WTC11 (cell line): ENCODE results near the gene MOGAT1. TPM values are rescaled to one million over a fixed set of nuclear protein-coding genes. Genes with fewer than 3 reads are reported as not detected.

Source experiments
- ATAC-seq: fragments of 200-7000 bp; cut with Tn5 transposase; 2 replicates; pipeline ENCODE4 v1.10.0; 2021; ENCODE audit warnings: mild to moderate bottlenecking, moderate library complexity
- CTCF ChIA-PET: fragments of 300-600 bp; sonication (Branson Sonifier 250); formaldehyde crosslinking; loops from one replicate; lab custom pipeline; 2021; ENCODE audit warnings: antibody characterized with exemption; lab: Charles Lee
- POLR2A ChIA-PET: fragments of 350-600 bp; sonication (Branson Sonifier 250); formaldehyde crosslinking; loops from one replicate; lab custom pipeline; 2021; ENCODE audit warnings: antibody characterized with exemption; lab: Charles Lee
- DNase-seq: peaks from one replicate; pipeline ENCODE4 v3.0.0; 2021; ENCODE audit warnings: low spot score
- H3K27ac Mint-ChIP-seq: 2 replicates; pipeline ENCODE4 v1.8.0; 2021; ENCODE audit warnings: mixed read lengths
- H3K27me3 Mint-ChIP-seq: 2 replicates; pipeline ENCODE4 v1.8.0; 2021; ENCODE audit warnings: low read depth, mild to moderate bottlenecking, moderate library complexity, mixed read lengths
- H3K36me3 Mint-ChIP-seq: 2 replicates; pipeline ENCODE4 v1.8.0; 2021; ENCODE audit warnings: mixed read lengths
- H3K4me1 Mint-ChIP-seq: 2 replicates; pipeline ENCODE4 v1.8.0; 2022; ENCODE audit warnings: mixed read lengths
- H3K4me3 Mint-ChIP-seq: 2 replicates; pipeline ENCODE4 v1.8.0; 2021; ENCODE audit warnings: mild to moderate bottlenecking, moderate library complexity, mixed read lengths
- H3K9me3 Mint-ChIP-seq: 2 replicates; pipeline ENCODE4 v1.8.0; 2021; ENCODE audit warnings: mixed read lengths
- ATF2 ChIP-seq: sonication (generic); formaldehyde crosslinking; IDR thresholded peaks from 2 replicates; pipeline ENCODE4 v1.8.1; 2022; ENCODE audit warnings: low read depth, missing genetic modification reagents, borderline replicate concordance
- CREB1 ChIP-seq: sonication (generic); formaldehyde crosslinking; IDR thresholded peaks from 2 replicates; pipeline ENCODE4 v1.8.0; 2023; ENCODE audit warnings: mild to moderate bottlenecking, missing genetic modification reagents
- CREM ChIP-seq: sonication (generic); formaldehyde crosslinking; IDR thresholded peaks from 2 replicates; pipeline ENCODE4 v1.8.1; 2022; ENCODE audit warnings: mild to moderate bottlenecking, missing genetic modification reagents, moderate library complexity
- CTCF ChIP-seq: fragments of 200-600 bp; IDR thresholded peaks from 2 replicates; pipeline ENCODE4 v1.8.0; 2022; ENCODE audit warnings: antibody characterized with exemption
- ETV6 ChIP-seq: sonication (generic); formaldehyde crosslinking; IDR thresholded peaks from 2 replicates; pipeline ENCODE4 v1.8.1; 2022; ENCODE audit warnings: mild to moderate bottlenecking, missing genetic modification reagents
- GABPB1 ChIP-seq: sonication (generic); formaldehyde crosslinking; IDR thresholded peaks from 2 replicates; pipeline ENCODE4 v1.8.1; 2023; ENCODE audit warnings: mild to moderate bottlenecking, missing genetic modification reagents
- GTF2I ChIP-seq: fragments of 250-450 bp; sonication (Bioruptor Pico); conservative IDR thresholded peaks from 2 replicates; pipeline ENCODE4 v1.4.0; 2021; ENCODE audit warnings: mild to moderate bottlenecking
- IRF2 ChIP-seq: sonication (generic); formaldehyde crosslinking; IDR thresholded peaks from 2 replicates; pipeline ENCODE4 v1.8.0; 2022; ENCODE audit warnings: low read depth, missing genetic modification reagents, borderline replicate concordance
- KAT7 ChIP-seq: sonication (generic); formaldehyde crosslinking; IDR thresholded peaks from 2 replicates; pipeline ENCODE4 v1.8.1; 2023; ENCODE audit warnings: missing genetic modification reagents, mild to moderate bottlenecking, borderline replicate concordance
- MYBL2 ChIP-seq: sonication (generic); formaldehyde crosslinking; IDR thresholded peaks from 2 replicates; pipeline ENCODE4 v1.8.1; 2023; ENCODE audit warnings: mild to moderate bottlenecking, moderate library complexity, missing genetic modification reagents
- NFE2L1 ChIP-seq: sonication (generic); formaldehyde crosslinking; IDR thresholded peaks from 2 replicates; pipeline ENCODE4 v1.8.1; 2023; ENCODE audit warnings: missing genetic modification reagents
- OVOL2 ChIP-seq: fragments of 250-450 bp; sonication (Bioruptor Pico); IDR thresholded peaks from 2 replicates; pipeline ENCODE4 v1.9.0; 2021; ENCODE audit warnings: mild to moderate bottlenecking, borderline replicate concordance
- PRRX2 ChIP-seq: fragments of 250-450 bp; sonication (Bioruptor Pico); IDR thresholded peaks from 2 replicates; pipeline ENCODE4 v1.8.0; 2021; ENCODE audit warnings: mild to moderate bottlenecking
- TEAD1 ChIP-seq: sonication (generic); formaldehyde crosslinking; IDR thresholded peaks from 2 replicates; pipeline ENCODE4 v1.8.0; 2022; ENCODE audit warnings: mild to moderate bottlenecking, missing genetic modification reagents
- TEAD4 ChIP-seq: sonication (generic); formaldehyde crosslinking; IDR thresholded peaks from 2 replicates; pipeline ENCODE4 v1.8.0; 2022; ENCODE audit warnings: mild to moderate bottlenecking, missing genetic modification reagents
- ZBTB21 ChIP-seq: sonication (generic); formaldehyde crosslinking; IDR thresholded peaks from 2 replicates; pipeline ENCODE4 v1.8.1; 2023; ENCODE audit warnings: mild to moderate bottlenecking, missing genetic modification reagents, borderline replicate concordance
- ZNF121 ChIP-seq: sonication (generic); formaldehyde crosslinking; IDR thresholded peaks from 2 replicates; pipeline ENCODE4 v1.8.0; 2023; ENCODE audit warnings: missing genetic modification reagents
- total RNA-seq: library from RNA; stranded (reverse); gene quantifications from 3 replicates; pipeline ENCODE4 v1.2.3, GENCODE V29; 2021
- TF ChIP-seq, protein P1 (sequence below): sonication (generic); formaldehyde crosslinking; IDR thresholded peaks from 2 replicates; pipeline ENCODE4 v1.8.1; 2022; ENCODE audit warnings: mild to moderate bottlenecking, missing genetic modification reagents, moderate library complexity, borderline replicate concordance
- TF ChIP-seq, protein P2 (sequence below): sonication (generic); formaldehyde crosslinking; IDR thresholded peaks from 2 replicates; pipeline ENCODE4 v1.8.0; 2023; ENCODE audit warnings: missing genetic modification reagents, mild to moderate bottlenecking, borderline replicate concordance

MOGAT1 gene
- total RNA-seq, 1 experiment from 2014 or later: 0.72 TPM

DNA sequence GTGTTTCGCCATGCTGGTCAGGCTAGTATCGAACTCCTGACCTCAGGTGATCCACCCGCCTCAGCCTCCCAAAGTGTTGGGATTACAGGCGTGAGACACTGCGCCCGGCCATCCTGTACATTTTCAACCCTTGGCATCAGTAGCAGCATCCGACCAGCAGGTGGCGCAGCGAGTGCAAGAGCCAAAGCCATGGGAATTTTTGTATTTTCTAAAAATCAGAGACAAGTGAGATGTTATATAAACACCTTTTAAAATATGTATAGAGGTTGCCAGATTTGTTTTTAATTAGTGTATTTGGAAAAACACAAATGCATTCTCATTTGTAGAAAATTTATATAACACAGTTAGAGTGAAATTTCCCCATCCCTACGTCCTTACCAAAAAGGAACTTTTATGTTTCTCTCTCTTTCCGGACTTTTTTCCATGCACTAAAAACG, 36.8 kb downstream of the MOGAT1 start:
- Mint-ChIP-seq H3K4me1 (peaks cover 40% of the 10 kb centered on the region), H3K9me3 (peaks cover 4% of the 10 kb centered on the region), H3K27me3 (no peaks in the 10 kb centered on the region), H3K4me3 (no peak overlapping the region), H3K36me3 (no peaks in the 10 kb centered on the region), H3K27ac (no peak overlapping the region)
- ChIA-PET CTCF (interaction anchor here (1.1 to 6.4 kb wide), 10 partner anchors 9 to 231 kb away, joined by 3 to 25 read pairs (median 6); no protein-coding TSS in a partner anchor), POLR2A (no interaction called here)
- TF ChIP-seq MYBL2 (CRISPR knock-in tag) (no peak), CTCF (peak; percentile 90), ZBTB21 (CRISPR knock-in tag) (0 out of 2 replicates have a peak, but pooled peaks have one; percentile 30), KAT7 (CRISPR knock-in tag) (no peak), GABPB1 (CRISPR knock-in tag) (peak; percentile 58; the same call in 1 of the 2 replicates), GTF2I (no peak)
- TF ChIP-seq, protein P1, sequence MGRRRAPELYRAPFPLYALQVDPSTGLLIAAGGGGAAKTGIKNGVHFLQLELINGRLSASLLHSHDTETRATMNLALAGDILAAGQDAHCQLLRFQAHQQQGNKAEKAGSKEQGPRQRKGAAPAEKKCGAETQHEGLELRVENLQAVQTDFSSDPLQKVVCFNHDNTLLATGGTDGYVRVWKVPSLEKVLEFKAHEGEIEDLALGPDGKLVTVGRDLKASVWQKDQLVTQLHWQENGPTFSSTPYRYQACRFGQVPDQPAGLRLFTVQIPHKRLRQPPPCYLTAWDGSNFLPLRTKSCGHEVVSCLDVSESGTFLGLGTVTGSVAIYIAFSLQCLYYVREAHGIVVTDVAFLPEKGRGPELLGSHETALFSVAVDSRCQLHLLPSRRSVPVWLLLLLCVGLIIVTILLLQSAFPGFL (CRISPR knock-in tag): no peak
- ATAC-seq (peak; percentile 43; the same call in 1 of the 2 replicates), DNase-seq (peak; percentile 84)

- no peaks in the 10 kb centered on the region for H3K27me3 Mint-ChIP-seq
- peaks cover 36% of the 10 kb centered on the region for H3K4me1 Mint-ChIP-seq
- H3K27ac Mint-ChIP-seq: peak overlapping the region; percentile 42
- 0 out of 2 replicates have a peak, but pooled peaks have one; percentile 39 for TF ChIP-seq ETV6 (CRISPR knock-in tag)
- peak; percentile 93 for TF ChIP-seq GABPB1 (CRISPR knock-in tag)
- TF ChIP-seq CREB1 (CRISPR knock-in tag): no peak
- DNase-seq: peak; percentile 26
- no peak overlapping the region for H3K4me3 Mint-ChIP-seq
- no peaks in the 10 kb centered on the region for H3K36me3 Mint-ChIP-seq
- peak; percentile 83 for ATAC-seq
- CTCF ChIA-PET: interaction anchor here (0.8 to 6.4 kb wide), 15 partner anchors 9 to 250 kb away, joined by 3 to 25 read pairs (median 3); no protein-coding TSS in a partner anchor
- peaks cover 4% of the 10 kb centered on the region for H3K9me3 Mint-ChIP-seq
- POLR2A ChIA-PET: no interaction called here
Observed at GRCh38 chr2:222709191-222709891, 37.9 kb downstream of the MOGAT1 start.

GRCh38 chr2:222710736-222711135, 39.3 kb downstream of the MOGAT1 start:
- CTCF ChIA-PET: interaction anchor here (0.7 to 6.4 kb wide), 2 partner anchors 192 to 228 kb away, joined by 3 to 25 read pairs; no protein-coding TSS in a partner anchor
- H3K27me3 Mint-ChIP-seq: no peaks in the 10 kb centered on the region
- POLR2A ChIA-PET: interaction anchor here (0.5 kb wide), 1 partner anchor 19 kb away, joined by 3 read pairs; no protein-coding TSS in a partner anchor
- no peak overlapping the region for H3K4me3 Mint-ChIP-seq
- H3K36me3 Mint-ChIP-seq: no peaks in the 10 kb centered on the region
- TF ChIP-seq OVOL2 (CRISPR knock-in tag): no peak
- no peak overlapping the region for H3K27ac Mint-ChIP-seq
- ATAC-seq (no peak), DNase-seq (no peak)
- no peaks in the 10 kb centered on the region for H3K9me3 Mint-ChIP-seq
- H3K4me1 Mint-ChIP-seq: peaks cover 37% of the 10 kb centered on the region

DNA sequence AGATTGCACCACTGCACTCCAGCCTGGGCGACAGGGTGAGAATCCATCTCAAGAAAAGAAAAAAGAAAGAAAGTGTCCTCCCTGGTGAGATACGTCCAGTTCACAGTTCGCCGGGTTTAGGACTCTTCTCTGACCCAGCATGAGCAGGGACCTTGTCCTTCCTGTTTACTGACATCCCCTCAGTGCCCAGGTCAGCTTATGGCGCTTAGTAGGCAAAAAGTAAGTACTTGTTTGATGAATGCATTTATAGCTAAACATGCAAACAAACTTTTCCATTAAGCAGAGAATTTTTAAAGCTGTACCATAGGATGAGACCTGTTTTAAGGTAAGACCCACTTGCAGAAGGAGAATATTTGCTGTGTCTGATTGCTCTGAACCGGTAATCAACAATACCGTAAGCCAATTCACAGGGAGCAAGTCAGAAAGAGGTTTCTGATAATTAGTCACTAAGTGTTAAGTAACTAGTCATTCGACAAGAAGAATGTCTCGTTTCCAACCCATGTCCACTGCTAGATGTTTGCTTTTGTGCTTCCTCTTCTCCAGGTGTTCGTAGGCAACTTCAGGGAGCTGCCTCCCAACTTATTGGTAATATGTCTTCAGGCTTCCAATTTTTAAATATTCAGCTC, 40.0 kb downstream of the MOGAT1 start:
- ChIA-PET CTCF (interaction anchor here (0.7 to 6.4 kb wide), 2 partner anchors 191 to 228 kb away, joined by 3 to 25 read pairs; no protein-coding TSS in a partner anchor), POLR2A (no interaction called here)
- H3K4me3 Mint-ChIP-seq: no peak overlapping the region
- TF ChIP-seq TEAD4 (CRISPR knock-in tag): no peak
- no peak for TF ChIP-seq ZNF121 (CRISPR knock-in tag)
- no peak for TF ChIP-seq CREM (CRISPR knock-in tag)
- no peak for TF ChIP-seq ATF2 (CRISPR knock-in tag)
- TF ChIP-seq IRF2: no peak
- TF ChIP-seq PRRX2 (CRISPR knock-in tag): no peak
- TF ChIP-seq, protein P2, sequence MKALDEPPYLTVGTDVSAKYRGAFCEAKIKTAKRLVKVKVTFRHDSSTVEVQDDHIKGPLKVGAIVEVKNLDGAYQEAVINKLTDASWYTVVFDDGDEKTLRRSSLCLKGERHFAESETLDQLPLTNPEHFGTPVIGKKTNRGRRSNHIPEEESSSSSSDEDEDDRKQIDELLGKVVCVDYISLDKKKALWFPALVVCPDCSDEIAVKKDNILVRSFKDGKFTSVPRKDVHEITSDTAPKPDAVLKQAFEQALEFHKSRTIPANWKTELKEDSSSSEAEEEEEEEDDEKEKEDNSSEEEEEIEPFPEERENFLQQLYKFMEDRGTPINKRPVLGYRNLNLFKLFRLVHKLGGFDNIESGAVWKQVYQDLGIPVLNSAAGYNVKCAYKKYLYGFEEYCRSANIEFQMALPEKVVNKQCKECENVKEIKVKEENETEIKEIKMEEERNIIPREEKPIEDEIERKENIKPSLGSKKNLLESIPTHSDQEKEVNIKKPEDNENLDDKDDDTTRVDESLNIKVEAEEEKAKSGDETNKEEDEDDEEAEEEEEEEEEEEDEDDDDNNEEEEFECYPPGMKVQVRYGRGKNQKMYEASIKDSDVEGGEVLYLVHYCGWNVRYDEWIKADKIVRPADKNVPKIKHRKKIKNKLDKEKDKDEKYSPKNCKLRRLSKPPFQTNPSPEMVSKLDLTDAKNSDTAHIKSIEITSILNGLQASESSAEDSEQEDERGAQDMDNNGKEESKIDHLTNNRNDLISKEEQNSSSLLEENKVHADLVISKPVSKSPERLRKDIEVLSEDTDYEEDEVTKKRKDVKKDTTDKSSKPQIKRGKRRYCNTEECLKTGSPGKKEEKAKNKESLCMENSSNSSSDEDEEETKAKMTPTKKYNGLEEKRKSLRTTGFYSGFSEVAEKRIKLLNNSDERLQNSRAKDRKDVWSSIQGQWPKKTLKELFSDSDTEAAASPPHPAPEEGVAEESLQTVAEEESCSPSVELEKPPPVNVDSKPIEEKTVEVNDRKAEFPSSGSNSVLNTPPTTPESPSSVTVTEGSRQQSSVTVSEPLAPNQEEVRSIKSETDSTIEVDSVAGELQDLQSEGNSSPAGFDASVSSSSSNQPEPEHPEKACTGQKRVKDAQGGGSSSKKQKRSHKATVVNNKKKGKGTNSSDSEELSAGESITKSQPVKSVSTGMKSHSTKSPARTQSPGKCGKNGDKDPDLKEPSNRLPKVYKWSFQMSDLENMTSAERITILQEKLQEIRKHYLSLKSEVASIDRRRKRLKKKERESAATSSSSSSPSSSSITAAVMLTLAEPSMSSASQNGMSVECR (CRISPR knock-in tag): no peak
- TF ChIP-seq TEAD1 (CRISPR knock-in tag): no peak
- no peak for TF ChIP-seq NFE2L1 (CRISPR knock-in tag)

More for the DNA sequence above, 40.0 kb downstream of the MOGAT1 start:
- no peaks in the 10 kb centered on the region for H3K27me3 Mint-ChIP-seq
- H3K4me1 Mint-ChIP-seq: peaks cover 31% of the 10 kb centered on the region
- DNase-seq: no peak
- no peak for ATAC-seq
- H3K36me3 Mint-ChIP-seq: no peaks in the 10 kb centered on the region
- no peaks in the 10 kb centered on the region for H3K9me3 Mint-ChIP-seq
- no peak overlapping the region for H3K27ac Mint-ChIP-seq
